ENCODE results near the gene PSMB5.

- TF ChIP-seq YY1 (IDR thresholded peaks at IDR 0.05) = no peak
- TF ChIP-seq HNF4A (conservative IDR thresholded peaks at IDR 0.05) = no peak
- TF ChIP-seq RAD21 (IDR thresholded peaks at IDR 0.05) = no peak
- TF ChIP-seq CTCF (IDR thresholded peaks at IDR 0.05; ENCODE audit: low read depth, low read length, missing input control) = no peak
- TF ChIP-seq JUND (IDR thresholded peaks at IDR 0.05) = no peak
- TF ChIP-seq REST (IDR thresholded peaks at IDR 0.05) = no peak
- TF ChIP-seq TAF1 (conservative IDR thresholded peaks at IDR 0.05) = no peak
- TF ChIP-seq GABPA (IDR thresholded peaks at IDR 0.05 in 1 of 2, conservative IDR thresholded peaks at IDR 0.05 in 1 of 2) = no peak
- TF ChIP-seq ZBTB33 (IDR thresholded peaks at IDR 0.05) = no peak
- TF ChIP-seq ATF3 (IDR thresholded peaks at IDR 0.05) = no peak
- no peak for TF ChIP-seq MAX (IDR thresholded peaks at IDR 0.05)
- no peak for TF ChIP-seq SP1 (IDR thresholded peaks at IDR 0.05)
- TF ChIP-seq RXRA (IDR thresholded peaks at IDR 0.05) = no peak
- TF ChIP-seq HNF4G (IDR thresholded peaks at IDR 0.05) = no peak
Observed at GRCh38 chr14:23053426-23053825, 18.7 kb upstream of the PSMB5 start.
